Measurements from ENCODE around the gene MEOX2. TPM values are rescaled to one million over a fixed set of nuclear protein-coding genes. Genes with fewer than 3 reads are reported as not detected.

The MEOX2 gene
- not detected for total RNA-seq

- Mint-ChIP-seq H3K27ac (no peak within 1 kb of the TSS), H3K27me3 (peaks cover 41% of the 10 kb centered on the region), H3K4me1 (no peaks in the 10 kb centered on the region), H3K36me3 (ENCODE audit: low read depth) (no peaks in the 10 kb centered on the region), H3K9me3 (ENCODE audit: low read depth) (no peaks in the 10 kb centered on the region), H3K4me3 (no peak within 1 kb of the TSS)
- POLR2A ChIA-PET, result no interaction called here
- DNase-seq (no peak), ATAC-seq (no peak)
- CTCF ChIA-PET, result interaction anchor here (0.7 kb wide), 1 partner anchor 74 kb away, joined by 3 read pairs; no protein-coding TSS in a partner anchor
- intact Hi-C loops (cut with DNase I, micrococcal nuclease), result no loop called here
These were observed at the start of gene MEOX2 for GRCh38 chr7:15686295-15686956. MEOX2 (minus strand) TSS chr7:15686683; CDS start chr7:15686402, 281 bp downstream.

- intact Hi-C loops (cut with DNase I, micrococcal nuclease), result no loop called here
- no peak overlapping the region for H3K4me3 Mint-ChIP-seq
These were observed 43.3 kb upstream of the MEOX2 start for GRCh38 chr7:15729746-15730145.

GRCh38 chr7:15725051-15725450 lies 38.6 kb upstream of the MEOX2 start:
- Mint-ChIP-seq H3K4me3 (no peak overlapping the region), H3K36me3 (ENCODE audit: low read depth) (no peaks in the 10 kb centered on the region), H3K9me3 (ENCODE audit: low read depth) (no peaks in the 10 kb centered on the region), H3K4me1 (no peaks in the 10 kb centered on the region), H3K27ac (no peak overlapping the region), H3K27me3 (no peaks in the 10 kb centered on the region)
- DNase-seq (no peak), ATAC-seq (no peak)
- intact Hi-C loops (cut with DNase I, micrococcal nuclease), result no loop called here
- POLR2A ChIA-PET, result no interaction called here
- CTCF ChIA-PET, result interaction anchor here (0.6 kb wide), 2 partner anchors 67 to 292 kb away, joined by 3 read pairs; no protein-coding TSS in a partner anchor

More at GRCh38 chr7:15729746-15730145, 43.3 kb upstream of the MEOX2 start:
- Mint-ChIP-seq H3K27ac (no peak overlapping the region), H3K27me3 (no peaks in the 10 kb centered on the region), H3K36me3 (ENCODE audit: low read depth) (no peaks in the 10 kb centered on the region), H3K4me1 (no peaks in the 10 kb centered on the region), H3K9me3 (ENCODE audit: low read depth) (no peaks in the 10 kb centered on the region)
- CTCF ChIA-PET, result interaction anchor here (0.8 to 2.1 kb wide), 2 partner anchors 9 to 1026 kb away, joined by 3 to 14 read pairs; no protein-coding TSS in a partner anchor
- DNase-seq, result no peak
- ATAC-seq, result no peak
- POLR2A ChIA-PET, result no interaction called here

- no peak for ATAC-seq
These were observed 37.4 kb upstream of the MEOX2 start for GRCh38 chr7:15723841-15724240.

GRCh38 chr7:15720849-15721471 lies 34.5 kb upstream of the MEOX2 start:
- ATAC-seq, result no peak
- no peak overlapping the region for H3K27ac Mint-ChIP-seq
- DNase-seq, result peak; percentile 21
- intact Hi-C loops (cut with DNase I, micrococcal nuclease), result loop anchor here in 1 of 2 experiments (2.0 to 5.0 kb wide), 3 partner anchors 351 to 416 kb away; no protein-coding TSS in a partner anchor
- H3K36me3 Mint-ChIP-seq (ENCODE audit: low read depth), result no peaks in the 10 kb centered on the region
- no peaks in the 10 kb centered on the region for H3K27me3 Mint-ChIP-seq
- POLR2A ChIA-PET, result no interaction called here
- no peak overlapping the region for H3K4me3 Mint-ChIP-seq
- H3K4me1 Mint-ChIP-seq, result no peaks in the 10 kb centered on the region
- CTCF ChIA-PET, result interaction anchor here (0.5 to 1.4 kb wide), 8 partner anchors 9 to 1000 kb away, joined by 3 to 14 read pairs (median 4); no protein-coding TSS in a partner anchor
- peaks cover 5% of the 10 kb centered on the region for H3K9me3 Mint-ChIP-seq (ENCODE audit: low read depth)

More at GRCh38 chr7:15723841-15724240, 37.4 kb upstream of the MEOX2 start:
- Mint-ChIP-seq H3K27ac (no peak overlapping the region), H3K4me1 (no peaks in the 10 kb centered on the region), H3K27me3 (no peaks in the 10 kb centered on the region), H3K36me3 (ENCODE audit: low read depth) (no peaks in the 10 kb centered on the region), H3K4me3 (no peak overlapping the region), H3K9me3 (ENCODE audit: low read depth) (no peaks in the 10 kb centered on the region)
- DNase-seq, result no peak
- POLR2A ChIA-PET, result no interaction called here
- intact Hi-C loops (cut with DNase I, micrococcal nuclease), result loop anchor here in 1 of 2 experiments (5.0 kb wide), 1 partner anchor 348 kb away; no protein-coding TSS in a partner anchor
- CTCF ChIA-PET, result no interaction called here

- POLR2A ChIA-PET, result no interaction called here
- H3K27ac Mint-ChIP-seq, result no peak overlapping the region
- no peaks in the 10 kb centered on the region for H3K36me3 Mint-ChIP-seq (ENCODE audit: low read depth)
- intact Hi-C loops (cut with DNase I, micrococcal nuclease), result no loop called here
- no peaks in the 10 kb centered on the region for H3K27me3 Mint-ChIP-seq
- H3K4me3 Mint-ChIP-seq, result no peak overlapping the region
- no peaks in the 10 kb centered on the region for H3K4me1 Mint-ChIP-seq
- H3K9me3 Mint-ChIP-seq (ENCODE audit: low read depth), result peaks cover 5% of the 10 kb centered on the region
- CTCF ChIA-PET, result no interaction called here
- no peak for DNase-seq
- ATAC-seq, result no peak
These were observed 32.8 kb upstream of the MEOX2 start for GRCh38 chr7:15719311-15719710.

GRCh38 chr7:15715435-15715834 lies 29.0 kb upstream of the MEOX2 start:
- no peak for ATAC-seq
- Mint-ChIP-seq H3K27ac (no peak overlapping the region), H3K36me3 (ENCODE audit: low read depth) (no peaks in the 10 kb centered on the region), H3K27me3 (no peaks in the 10 kb centered on the region), H3K9me3 (ENCODE audit: low read depth) (peaks cover 9% of the 10 kb centered on the region), H3K4me3 (no peak overlapping the region), H3K4me1 (no peaks in the 10 kb centered on the region)
- no peak for DNase-seq
- intact Hi-C loops (cut with DNase I, micrococcal nuclease), result no loop called here
- CTCF ChIA-PET, result no interaction called here
- POLR2A ChIA-PET, result no interaction called here

GRCh38 chr7:15709978-15710377 lies 23.5 kb upstream of the MEOX2 start:
- POLR2A ChIA-PET, result no interaction called here
- Mint-ChIP-seq H3K36me3 (ENCODE audit: low read depth) (no peaks in the 10 kb centered on the region), H3K4me3 (no peak overlapping the region), H3K27ac (no peak overlapping the region), H3K27me3 (no peaks in the 10 kb centered on the region), H3K4me1 (peaks cover 3% of the 10 kb centered on the region), H3K9me3 (ENCODE audit: low read depth) (peaks cover 4% of the 10 kb centered on the region)
- CTCF ChIA-PET, result interaction anchor here (0.6 kb wide), 1 partner anchor 446 kb away, joined by 4 read pairs; no protein-coding TSS in a partner anchor
- intact Hi-C loops (cut with DNase I, micrococcal nuclease), result no loop called here
- DNase-seq (no peak), ATAC-seq (no peak)

GRCh38 chr7:15707570-15707969 lies 21.1 kb upstream of the MEOX2 start:
- intact Hi-C loops (cut with DNase I, micrococcal nuclease), result no loop called here
- POLR2A ChIA-PET, result no interaction called here
- Mint-ChIP-seq H3K27me3 (no peaks in the 10 kb centered on the region), H3K4me1 (peaks cover 3% of the 10 kb centered on the region), H3K4me3 (no peak overlapping the region), H3K9me3 (ENCODE audit: low read depth) (no peaks in the 10 kb centered on the region), H3K27ac (no peak overlapping the region), H3K36me3 (ENCODE audit: low read depth) (no peaks in the 10 kb centered on the region)
- CTCF ChIA-PET, result no interaction called here
- ATAC-seq (no peak), DNase-seq (no peak)

GRCh38 chr7:15703732-15704131 lies 17.2 kb upstream of the MEOX2 start:
- H3K4me3 Mint-ChIP-seq, result no peak overlapping the region
- ATAC-seq (no peak), DNase-seq (no peak)
- H3K9me3 Mint-ChIP-seq (ENCODE audit: low read depth), result peaks cover 2% of the 10 kb centered on the region
- CTCF ChIA-PET, result no interaction called here
- no peaks in the 10 kb centered on the region for H3K36me3 Mint-ChIP-seq (ENCODE audit: low read depth)
- intact Hi-C loops (cut with DNase I, micrococcal nuclease), result no loop called here
- POLR2A ChIA-PET, result no interaction called here
- H3K4me1 Mint-ChIP-seq, result no peaks in the 10 kb centered on the region
- H3K27ac Mint-ChIP-seq, result no peak overlapping the region
- no peaks in the 10 kb centered on the region for H3K27me3 Mint-ChIP-seq

- Mint-ChIP-seq H3K4me1 (no peaks in the 10 kb centered on the region), H3K36me3 (ENCODE audit: low read depth) (no peaks in the 10 kb centered on the region), H3K27me3 (peaks cover 13% of the 10 kb centered on the region), H3K4me3 (no peak overlapping the region), H3K27ac (no peak overlapping the region), H3K9me3 (ENCODE audit: low read depth) (no peaks in the 10 kb centered on the region)
- DNase-seq (no peak), ATAC-seq (no peak)
- CTCF ChIA-PET, result interaction anchor here (0.6 kb wide), 1 partner anchor 346 kb away, joined by 3 read pairs; no protein-coding TSS in a partner anchor
- POLR2A ChIA-PET, result no interaction called here
- intact Hi-C loops (cut with DNase I, micrococcal nuclease), result no loop called here
These were observed 6.1 kb upstream of the MEOX2 start for GRCh38 chr7:15692501-15693020.

- intact Hi-C loops (cut with DNase I, micrococcal nuclease), result no loop called here
- Mint-ChIP-seq H3K4me3 (no peak overlapping the region), H3K27ac (no peak overlapping the region), H3K4me1 (no peaks in the 10 kb centered on the region), H3K9me3 (ENCODE audit: low read depth) (no peaks in the 10 kb centered on the region), H3K27me3 (peaks cover 41% of the 10 kb centered on the region), H3K36me3 (ENCODE audit: low read depth) (no peaks in the 10 kb centered on the region)
- ChIA-PET CTCF (no interaction called here), POLR2A (no interaction called here)
- ATAC-seq, result no peak
- DNase-seq, result no peak
These were observed 2.4 kb upstream of the MEOX2 start for GRCh38 chr7:15688911-15689310.
